IMR-90 (cell line): ENCODE results near the gene AGAP1. TPM values are rescaled to one million over a fixed set of nuclear protein-coding genes. Genes with fewer than 3 reads are reported as not detected.

ENCODE experiments used
- ATAC-seq: fragments of 200-7000 bp; cut with Tn5 transposase; 2 replicates; pipeline ENCODE4 v1.9.1; 2020; ENCODE audit warnings: low read depth, mild to moderate bottlenecking, moderate library complexity
- BruUV-seq: library from RNA; stranded (reverse); fragments of 400-500 nt; replicated peaks from 2 replicates; lab custom pipeline; 2021; lab: Mats Ljungman, UMichigan
- CTCF ChIA-PET: fragments of 300-600 bp; formaldehyde crosslinking; extraction: SDS; loops from one replicate; lab custom pipeline; 2021; ENCODE audit warnings: antibody characterized with exemption; lab: Yijun Ruan, JAX
- POLR2A ChIA-PET: fragments of 300-600 bp; sonication (Branson Sonifier 250); formaldehyde crosslinking; loops from one replicate; lab custom pipeline; 2022; ENCODE audit warnings: antibody characterized with exemption; ENCODE audit not compliant: unreplicated experiment; lab: Charles Lee
- DNase-seq: peaks from one replicate; pipeline ENCODE4 v3.0.0; 2013
- H2AFZ ChIP-seq: replicated peaks from 2 replicates; pipeline ENCODE3; 2013; ENCODE audit warnings: low read length, mild to moderate bottlenecking; ENCODE audit not compliant: poor library complexity
- H2AK5ac ChIP-seq: 2 replicates; pipeline ENCODE4 v1.6.1; 2013; ENCODE audit warnings: low read depth, low read length, inconsistent platforms
- H2AK9ac ChIP-seq: replicated peaks from 2 replicates; pipeline ENCODE3; 2013; ENCODE audit warnings: mild to moderate bottlenecking, low read depth, low read length, moderate library complexity; ENCODE audit not compliant: poor library complexity
- H2BK120ac ChIP-seq: 2 replicates; pipeline ENCODE4 v1.6.1; 2013; ENCODE audit warnings: low read depth, low read length, inconsistent platforms
- H2BK15ac ChIP-seq: 3 replicates; pipeline ENCODE4 v1.6.1; 2013; ENCODE audit warnings: low read depth, low read length, inconsistent platforms
- H2BK20ac ChIP-seq: 2 replicates; pipeline ENCODE4 v1.6.1; 2013; ENCODE audit warnings: low read depth, mild to moderate bottlenecking, inconsistent platforms, low read length, moderate library complexity
- H2BK5ac ChIP-seq: 2 replicates; pipeline ENCODE4 v1.6.1; 2013; ENCODE audit warnings: mild to moderate bottlenecking, low read depth, low read length, inconsistent platforms; ENCODE audit not compliant: poor library complexity, severe bottlenecking
- H3K14ac ChIP-seq: replicated peaks from 2 replicates; pipeline ENCODE4 v1.6.1; 2013; ENCODE audit warnings: low read depth, low read length, inconsistent platforms
- H3K18ac ChIP-seq: 2 replicates; pipeline ENCODE4 v1.6.1; 2013; ENCODE audit warnings: low read depth, low read length, control low read depth
- H3K23ac ChIP-seq: 2 replicates; pipeline ENCODE4 v1.6.1; 2013; ENCODE audit warnings: low read depth, low read length, inconsistent platforms
- H3K27ac ChIP-seq: 2 replicates; pipeline ENCODE4 v1.5.1; 2013; ENCODE audit warnings: mild to moderate bottlenecking, control low read depth, low read length; ENCODE audit not compliant: insufficient read depth
- H3K27me3 ChIP-seq: 2 replicates; pipeline ENCODE4 v1.6.1; 2013; ENCODE audit warnings: low read length; ENCODE audit not compliant: control insufficient read depth, insufficient read depth
- H3K36me3 ChIP-seq: 2 replicates; pipeline ENCODE4 v1.6.1; 2013; ENCODE audit warnings: low read length, mixed read lengths; ENCODE audit not compliant: control insufficient read depth, insufficient read depth
- H3K4ac ChIP-seq: 2 replicates; pipeline ENCODE4 v1.6.1; 2013; ENCODE audit warnings: low read depth, low read length, inconsistent platforms
- H3K4me1 ChIP-seq: 2 replicates; pipeline ENCODE4 v1.6.1; 2013; ENCODE audit warnings: low read length, mixed read lengths; ENCODE audit not compliant: control insufficient read depth, insufficient read depth
- H3K4me2 ChIP-seq: 2 replicates; pipeline ENCODE4 v1.6.1; 2013; ENCODE audit warnings: low read depth, mild to moderate bottlenecking, control low read depth, low read length, moderate library complexity
- H3K4me3 ChIP-seq: 2 replicates; pipeline ENCODE4 v1.5.1; 2013; ENCODE audit warnings: low read depth, mild to moderate bottlenecking, control low read depth, low read length, moderate library complexity; ENCODE audit not compliant: insufficient read depth
- H3K56ac ChIP-seq: 2 replicates; pipeline ENCODE4 v1.6.1; 2013; ENCODE audit warnings: low read length, inconsistent platforms; ENCODE audit not compliant: insufficient read depth; ENCODE audit errors: extremely low read depth
- H3K79me1 ChIP-seq, 2 experiments: 2 replicates each; pipeline ENCODE4 v1.6.1; 2013; ENCODE audit warnings: low read length in 2 of 2, inconsistent platforms in 1 of 2, low read depth in 1 of 2
- H3K9ac ChIP-seq: 2 replicates; pipeline ENCODE4 v1.6.1; 2013; ENCODE audit warnings: low read depth, low read length, control low read depth
- H3K9me1 ChIP-seq: 2 replicates; pipeline ENCODE4 v1.6.1; 2013; ENCODE audit warnings: low read length, inconsistent platforms; ENCODE audit not compliant: insufficient read depth
- H3K9me3 ChIP-seq: 2 replicates; pipeline ENCODE4 v1.6.1; 2013; ENCODE audit warnings: low read length; ENCODE audit not compliant: control insufficient read depth, insufficient read depth
- H4K20me1 ChIP-seq: 2 replicates; pipeline ENCODE4 v1.6.1; 2013; ENCODE audit warnings: low read length, inconsistent platforms; ENCODE audit not compliant: insufficient read depth
- H4K5ac ChIP-seq: 2 replicates; pipeline ENCODE4 v1.6.1; 2013; ENCODE audit warnings: mild to moderate bottlenecking, low read depth, low read length, control low read depth
- H4K8ac ChIP-seq, 2 experiments: 2 replicates each; pipeline ENCODE4 v1.6.1; 2013; ENCODE audit warnings: low read depth in 2 of 2, low read length in 2 of 2, control low read depth in 1 of 2, inconsistent platforms in 1 of 2
- H4K91ac ChIP-seq: 2 replicates; pipeline ENCODE4 v1.6.1; 2013; ENCODE audit warnings: low read depth, low read length, inconsistent platforms; ENCODE audit not compliant: insufficient read depth
- MXI1 ChIP-seq: IDR thresholded peaks from 2 replicates; pipeline ENCODE4 v1.6.1; 2012; ENCODE audit warnings: low read depth, mild to moderate bottlenecking, low read length, moderate library complexity, borderline replicate concordance
- SMC3 ChIP-seq: fragments of 150-350 bp; IDR thresholded peaks from 2 replicates; pipeline ENCODE4 v1.6.1; 2016; ENCODE audit warnings: low read depth, mild to moderate bottlenecking, antibody characterized with exemption, low read length, moderate library complexity
- USF2 ChIP-seq: fragments of 150-350 bp; IDR thresholded peaks from 2 replicates; pipeline ENCODE4 v1.6.1; 2017; ENCODE audit warnings: mild to moderate bottlenecking, antibody characterized with exemption, low read length, low read depth
- WGBS, 2 experiments: methylation state at CpG; one replicate each; pipeline versions ENCODE4 v1.1.5 to v1.1.7; 2013; ENCODE audit warnings: missing lambda C conversion rate in 2 of 2; ENCODE audit not compliant: insufficient read length in 1 of 2; ENCODE audit errors: extremely low coverage in 2 of 2; 5-methylcytosine and 5-hydroxymethylcytosine counted together
- dilution Hi-C: fragments of 300-500 bp; cut with HindIII; formaldehyde crosslinking; loops from one replicate; pipeline ENCODE4 v1.14.3; 2018; ENCODE audit warnings: low sequenced_read_pairs; ENCODE audit not compliant: unreplicated experiment
- in situ Hi-C: fragments of 300-500 bp; cut with MboI; formaldehyde crosslinking; loops from 3 replicates; pipeline ENCODE4 v1.14.3; 2019; ENCODE audit warnings: low sequenced_read_pairs, inconsistent platforms, mixed read lengths
- intact Hi-C: fragments of 100-400 bp; cut with micrococcal nuclease; formaldehyde crosslinking; loops from 2 replicates; pipeline ENCODE4 v1.10.0; 2022
- polyA plus RNA-seq, 3 experiments: library from polyadenylated mRNA; depleted of rRNA; stranded (reverse); fragments of >200 nt; gene quantifications; 2 replicates each; pipeline ENCODE4 v1.2.3, GENCODE V29; 2012; ENCODE audit warnings: low replicate concordance in 1 of 3
- total RNA-seq: library from RNA; depleted of rRNA; stranded (reverse); fragments of >200 nt; gene quantifications from 2 replicates; pipeline ENCODE4 v1.2.3, GENCODE V29; 2012

Gene AGAP1
- total and polyA plus RNA-seq, 2 of the 4 experiments (the other 2 are of a cell fraction) = 15.1 to 16.4 TPM

GRCh38 chr2:236093134-236093533 is 599.3 kb downstream of the AGAP1 start:
- Histone ChIP-seq H3K9ac (no peak overlapping the region), H2AK9ac (no peak overlapping the region), H3K14ac (no peak overlapping the region), H3K4me1 (no peaks in the 10 kb centered on the region), H3K27me3 (no peaks in the 10 kb centered on the region), H2AFZ (no peak overlapping the region), H2AK5ac (no peak overlapping the region), H3K36me3 (no peaks in the 10 kb centered on the region), H3K9me3 (no peaks in the 10 kb centered on the region), H3K27ac (no peak overlapping the region), H3K79me1 (no peaks in the 10 kb centered on the region), H3K4me3 (no peak overlapping the region), H3K23ac (no peak overlapping the region), H4K91ac (no peak overlapping the region), H3K56ac (no peak overlapping the region), H2BK15ac (no peak overlapping the region), H2BK20ac (no peak overlapping the region), H4K5ac (no peak overlapping the region), H3K9me1 (peaks cover 2% of the 10 kb centered on the region; the same call in 1 of the 2 replicates), H4K8ac (no peak overlapping the region), H4K20me1 (no peaks in the 10 kb centered on the region), H2BK120ac (no peak overlapping the region), H3K4ac (no peak overlapping the region), H3K4me2 (no peak overlapping the region), H2BK5ac (no peak overlapping the region), H3K18ac (no peak overlapping the region)
- no TSS peak for BruUV-seq
- TF ChIP-seq USF2 = no peak
- TF ChIP-seq MXI1 = no peak
- TF ChIP-seq SMC3 = no peak
- ATAC-seq = no peak
- ChIA-PET CTCF (no interaction called here), POLR2A (no interaction called here)
- no CpG with 5 or more reads among the region's 6 CpGs for WGBS, 2 experiments
- DNase-seq = no peak
- intact Hi-C loops (no loop called here), in situ Hi-C loops (no loop called here), dilution Hi-C loops (no loop called here)
